Measurements from ENCODE around the gene KRT14.

DNA sequence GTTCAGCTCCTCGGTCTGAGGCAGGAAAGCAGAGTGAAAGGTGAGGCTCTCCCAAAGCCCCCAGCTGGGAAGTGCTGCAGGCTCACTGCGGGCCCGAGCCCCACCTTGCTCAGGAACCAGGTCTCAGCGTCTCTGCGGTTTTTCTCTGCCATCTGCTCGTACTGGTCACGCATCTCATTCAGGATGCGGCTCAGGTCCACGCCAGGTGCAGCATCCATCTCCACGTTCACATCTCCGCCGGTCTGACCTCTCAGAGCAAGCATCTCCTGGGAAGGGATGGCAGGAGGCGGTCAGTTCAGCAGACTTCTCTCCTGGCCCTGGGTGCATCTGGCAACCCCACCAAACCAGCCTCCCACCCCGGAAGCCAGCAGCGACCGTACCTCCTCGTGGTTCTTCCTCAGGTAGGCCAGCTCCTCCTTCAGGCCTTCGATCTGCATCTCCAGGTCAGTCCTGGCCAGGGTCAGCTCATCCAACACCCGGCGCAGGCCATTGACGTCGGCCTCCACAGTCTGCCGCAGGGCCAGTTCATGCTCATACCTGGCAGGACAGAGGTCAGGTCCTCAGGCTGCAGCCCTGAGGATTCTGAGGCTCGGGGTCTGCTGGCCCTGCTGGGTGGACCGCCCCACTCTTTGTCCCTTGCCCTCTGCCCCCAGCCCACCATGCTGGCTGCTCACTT, 24.4 kb upstream of the KRT14 start:
- TF ChIP-seq CTCF (IDR thresholded peaks at IDR 0.05; ENCODE audit: low read length) (no peak), EZH2 (IDR thresholded peaks at IDR 0.05; ENCODE audit: borderline replicate concordance, low read length) (no peak)

Data from OCI-LY1 (cell line).